Smooth muscle cell (in vitro differentiated cells): ENCODE data around the gene GJC3. TPM values are rescaled to one million over a fixed set of nuclear protein-coding genes. Genes with fewer than 3 reads are reported as not detected.
"Not testable (repeated sequence)": the region's sequence is repeated elsewhere in the genome, so short reads cannot be mapped to it uniquely, and the experiment has no call there.

ENCODE experiments used
- DNase-seq: peaks from one replicate; lab custom pipeline; 2025; ENCODE audit not compliant: unreplicated experiment; lab: John Stamatoyannopoulos, UW
- H2AFZ ChIP-seq: fragments of 200-600 bp; sonication (generic); 2 replicates; pipeline ENCODE4 v1.6.0; 2016; ENCODE audit warnings: antibody characterized with exemption, low read depth, mild to moderate bottlenecking
- H3F3A ChIP-seq: fragments of 200-600 bp; sonication (generic); 2 replicates; pipeline ENCODE4 v1.6.0; 2017; ENCODE audit warnings: antibody characterized with exemption, low read depth
- H3K27ac ChIP-seq: fragments of 200-600 bp; sonication (generic); 2 replicates; pipeline ENCODE4 v1.5.1; 2016; ENCODE audit warnings: low read depth, mild to moderate bottlenecking
- H3K27me3 ChIP-seq: fragments of 200-600 bp; sonication (generic); 2 replicates; pipeline ENCODE4 v1.6.1; 2016; ENCODE audit warnings: low read depth, mild to moderate bottlenecking
- H3K36me3 ChIP-seq: fragments of 200-600 bp; sonication (generic); 2 replicates; pipeline ENCODE4 v1.5.1; 2016; ENCODE audit warnings: low read depth
- H3K4me1 ChIP-seq: fragments of 200-600 bp; sonication (generic); 2 replicates; pipeline ENCODE4 v1.5.1; 2016; ENCODE audit warnings: low read depth
- H3K4me2 ChIP-seq: fragments of 200-600 bp; sonication (generic); 2 replicates; pipeline ENCODE4 v1.6.0; 2016; ENCODE audit warnings: mild to moderate bottlenecking
- H3K4me3 ChIP-seq: fragments of 200-600 bp; sonication (generic); 2 replicates; pipeline ENCODE4 v1.5.1; 2016; ENCODE audit warnings: mild to moderate bottlenecking
- H3K79me2 ChIP-seq: fragments of 200-600 bp; sonication (generic); 2 replicates; pipeline ENCODE4 v1.6.0; 2016; ENCODE audit warnings: low read depth, mild to moderate bottlenecking
- H3K9ac ChIP-seq: fragments of 200-600 bp; sonication (generic); 2 replicates; pipeline ENCODE4 v1.6.0; 2016; ENCODE audit warnings: low read depth
- H3K9me3 ChIP-seq: fragments of 200-600 bp; sonication (generic); replicated peaks from 2 replicates; pipeline ENCODE4 v1.5.1; 2016; ENCODE audit warnings: low read depth
- H4K20me1 ChIP-seq: fragments of 200-600 bp; sonication (generic); 2 replicates; pipeline ENCODE4 v1.6.0; 2016; ENCODE audit warnings: low read depth
- WGBS: methylation state at CpG from one replicate; pipeline ENCODE4 v1.1.7; 2016; ENCODE audit warnings: low lambda C conversion rate; 5-methylcytosine and 5-hydroxymethylcytosine counted together
- polyA plus RNA-seq: library from polyadenylated mRNA; unstranded; fragments of >200 nt; fragmentation: Nextera tagmentation; extraction: Ambion mirVana; gene quantifications from 2 replicates; pipeline ENCODE4 v1.2.1, GENCODE V29; 2016
- total RNA-seq: library from RNA; depleted of rRNA; stranded (reverse); fragments of >200 nt; gene quantifications from 2 replicates; pipeline ENCODE4 v1.2.3, GENCODE V29; 2014
- TF ChIP-seq, protein P1 (sequence below): fragments of 200-600 bp; sonication (generic); IDR thresholded peaks from 2 replicates; pipeline ENCODE4 v1.5.1; 2017; ENCODE audit warnings: borderline replicate concordance, mild to moderate bottlenecking, antibody characterized with exemption; ENCODE audit not compliant: insufficient read depth, poor library complexity, severe bottlenecking

Gene GJC3
- total and polyA plus RNA-seq, 2 experiments from 2014 or later, result not detected

DNA sequence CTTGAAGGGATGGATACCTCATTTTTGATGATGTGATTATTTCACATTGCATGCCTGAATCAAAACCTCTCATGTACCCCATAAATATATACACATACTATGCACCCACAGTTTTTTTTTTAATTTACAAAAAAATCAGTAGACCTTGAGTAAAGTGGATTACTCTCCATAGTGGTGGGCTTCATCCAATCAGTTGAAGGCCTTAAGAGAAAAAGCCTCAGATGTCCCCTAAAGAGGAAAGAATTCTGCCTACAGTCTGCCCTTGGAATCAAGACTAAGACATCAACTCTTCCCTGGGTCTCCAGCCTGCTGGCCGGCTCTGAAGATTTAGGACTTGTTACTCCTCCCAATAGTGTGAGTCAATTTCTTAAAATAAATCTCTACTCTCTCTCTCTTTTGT lies 45.3 kb upstream of the GJC3 start:
- no peak for DNase-seq
- Histone ChIP-seq H3K4me2 (no peak overlapping the region), H3K4me1 (no peaks in the 10 kb centered on the region), H3K36me3 (no peaks in the 10 kb centered on the region), H3K79me2 (no peaks in the 10 kb centered on the region), H3K27ac (no peak overlapping the region), H3K9me3 (no peaks in the 10 kb centered on the region), H2AFZ (no peak overlapping the region), H3K27me3 (no peaks in the 10 kb centered on the region), H3K4me3 (no peak overlapping the region), H4K20me1 (no peaks in the 10 kb centered on the region), H3F3A (no peaks in the 10 kb centered on the region), H3K9ac (no peak overlapping the region)
- TF ChIP-seq, protein P1, sequence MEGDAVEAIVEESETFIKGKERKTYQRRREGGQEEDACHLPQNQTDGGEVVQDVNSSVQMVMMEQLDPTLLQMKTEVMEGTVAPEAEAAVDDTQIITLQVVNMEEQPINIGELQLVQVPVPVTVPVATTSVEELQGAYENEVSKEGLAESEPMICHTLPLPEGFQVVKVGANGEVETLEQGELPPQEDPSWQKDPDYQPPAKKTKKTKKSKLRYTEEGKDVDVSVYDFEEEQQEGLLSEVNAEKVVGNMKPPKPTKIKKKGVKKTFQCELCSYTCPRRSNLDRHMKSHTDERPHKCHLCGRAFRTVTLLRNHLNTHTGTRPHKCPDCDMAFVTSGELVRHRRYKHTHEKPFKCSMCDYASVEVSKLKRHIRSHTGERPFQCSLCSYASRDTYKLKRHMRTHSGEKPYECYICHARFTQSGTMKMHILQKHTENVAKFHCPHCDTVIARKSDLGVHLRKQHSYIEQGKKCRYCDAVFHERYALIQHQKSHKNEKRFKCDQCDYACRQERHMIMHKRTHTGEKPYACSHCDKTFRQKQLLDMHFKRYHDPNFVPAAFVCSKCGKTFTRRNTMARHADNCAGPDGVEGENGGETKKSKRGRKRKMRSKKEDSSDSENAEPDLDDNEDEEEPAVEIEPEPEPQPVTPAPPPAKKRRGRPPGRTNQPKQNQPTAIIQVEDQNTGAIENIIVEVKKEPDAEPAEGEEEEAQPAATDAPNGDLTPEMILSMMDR, result no peak
- 78% methylated on average over 1 of the region's 1 CpG for WGBS

DNA sequence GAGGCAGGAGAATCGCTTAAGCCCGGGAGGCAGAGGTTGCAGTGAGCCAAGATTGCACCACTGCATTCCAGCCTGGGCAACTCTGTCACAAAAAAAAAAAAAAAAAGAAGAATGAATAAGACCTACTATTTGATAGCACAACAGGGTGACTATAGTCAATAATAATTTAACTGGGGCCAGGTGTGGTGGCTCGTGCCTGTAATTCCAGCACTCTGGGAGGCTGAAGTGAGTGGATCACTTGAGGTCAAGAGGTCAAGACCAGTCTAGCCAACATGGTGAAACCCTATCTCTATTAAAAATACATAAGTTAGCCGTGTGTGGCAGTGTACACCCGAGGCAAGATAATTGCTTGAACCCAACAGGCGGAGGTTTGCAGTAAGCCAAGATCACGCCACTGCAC lies 44.4 kb upstream of the GJC3 start:
- WGBS, result 94% methylated on average over 7 of the region's 7 CpGs
- not testable (repeated sequence) for H3K9me3 ChIP-seq

DNA sequence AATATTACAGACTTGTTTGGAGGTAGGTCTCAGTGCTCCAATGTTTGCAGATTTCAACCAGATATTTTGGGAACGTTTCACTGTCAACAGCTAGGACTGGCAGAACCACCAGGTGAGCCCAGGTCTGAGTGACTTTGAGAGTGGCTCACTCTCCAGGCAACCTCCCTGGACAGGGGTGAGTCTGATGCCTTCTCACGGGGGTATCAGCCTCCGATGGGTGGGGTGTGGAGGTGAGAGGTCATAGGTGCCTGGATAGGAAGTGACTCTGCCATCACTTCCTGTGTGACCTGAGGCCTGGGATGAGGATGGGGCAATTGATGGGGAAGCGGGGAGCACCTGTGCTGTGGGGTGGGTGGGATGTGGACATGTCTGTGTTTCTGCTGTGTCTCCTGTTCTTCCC lies 41.8 kb upstream of the GJC3 start:
- Histone ChIP-seq H3K4me1 (no peaks in the 10 kb centered on the region), H2AFZ (no peak overlapping the region), H3K9ac (no peak overlapping the region), H3K27ac (no peak overlapping the region), H3K27me3 (no peaks in the 10 kb centered on the region), H3K36me3 (no peaks in the 10 kb centered on the region), H4K20me1 (no peaks in the 10 kb centered on the region), H3K4me3 (no peak overlapping the region), H3K4me2 (no peak overlapping the region), H3K9me3 (no peaks in the 10 kb centered on the region), H3F3A (no peaks in the 10 kb centered on the region), H3K79me2 (no peaks in the 10 kb centered on the region)
- DNase-seq, result no peak
- TF ChIP-seq, protein P1, result no peak
- WGBS, result 70% methylated on average over 4 of the region's 4 CpGs

More for the DNA sequence above, 44.4 kb upstream of the GJC3 start:
- H3K4me2 ChIP-seq, H3F3A ChIP-seq, H3K4me3 ChIP-seq, H3K27me3 ChIP-seq, H3K79me2 ChIP-seq, H3K36me3 ChIP-seq, H3K4me1 ChIP-seq, H4K20me1 ChIP-seq, H2AFZ ChIP-seq, H3K9ac ChIP-seq, H3K27ac ChIP-seq, DNase-seq: not testable (repeated sequence)

DNA sequence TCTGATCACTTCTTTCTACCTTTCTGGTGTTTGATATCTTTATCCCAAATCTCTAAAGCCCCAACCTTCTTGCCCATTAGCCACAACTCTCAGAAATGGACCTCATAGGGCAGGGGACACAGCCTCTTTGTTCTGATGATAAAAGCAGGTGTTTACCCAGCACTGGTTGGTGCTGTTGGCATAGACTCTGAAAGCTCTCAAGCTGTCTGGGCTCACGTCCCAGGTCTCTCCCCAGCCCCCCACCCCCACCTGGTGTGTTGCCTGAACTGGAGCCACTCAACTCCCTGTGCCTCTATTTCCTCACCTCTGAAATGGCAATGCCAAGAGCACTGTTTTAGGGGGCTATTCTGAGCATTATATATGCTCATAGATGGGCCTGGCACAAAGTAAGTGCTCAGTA lies 40.4 kb upstream of the GJC3 start:
- 56% methylated on average over 1 of the region's 1 CpG for WGBS

DNA sequence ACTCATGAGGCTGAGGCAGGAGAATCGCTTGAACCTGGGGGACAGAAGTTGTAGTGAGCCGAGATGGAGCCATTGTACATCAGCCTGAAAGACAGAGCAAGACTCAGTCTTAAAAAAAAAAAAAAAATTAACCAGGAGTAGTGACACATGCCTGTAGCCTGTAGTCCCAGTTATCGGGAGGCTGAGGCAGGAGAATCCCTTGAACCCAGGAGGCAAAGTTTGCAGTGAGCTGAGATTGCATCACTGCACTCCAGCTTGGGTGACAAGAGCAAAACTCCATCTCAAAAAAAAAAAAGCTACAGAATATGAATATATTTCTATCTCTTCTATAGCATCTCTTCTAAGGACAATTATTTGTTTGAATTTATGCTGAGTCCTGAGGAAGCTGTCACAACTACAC lies 39.9 kb upstream of the GJC3 start:
- no peak overlapping the region for H3K4me2 ChIP-seq
- no peaks in the 10 kb centered on the region for H3F3A ChIP-seq
- no peak overlapping the region for H2AFZ ChIP-seq
- no peaks in the 10 kb centered on the region for H3K9me3 ChIP-seq
- no peak overlapping the region for H3K27ac ChIP-seq
- no peaks in the 10 kb centered on the region for H3K4me1 ChIP-seq
- H3K27me3 ChIP-seq, result peaks cover 4% of the 10 kb centered on the region
- TF ChIP-seq, protein P1, result no peak
- no peak overlapping the region for H3K4me3 ChIP-seq
- no peak for DNase-seq
- no peaks in the 10 kb centered on the region for H3K36me3 ChIP-seq
- 94% methylated on average over 3 of the region's 3 CpGs for WGBS
- no peaks in the 10 kb centered on the region for H4K20me1 ChIP-seq
- no peak overlapping the region for H3K9ac ChIP-seq
- H3K79me2 ChIP-seq, result no peaks in the 10 kb centered on the region

More for the DNA sequence above, 40.4 kb upstream of the GJC3 start:
- not testable (repeated sequence) for H2AFZ ChIP-seq, H3K4me2 ChIP-seq, H4K20me1 ChIP-seq, H3K4me1 ChIP-seq, H3K36me3 ChIP-seq, H3K27me3 ChIP-seq, H3K9ac ChIP-seq, H3F3A ChIP-seq, H3K4me3 ChIP-seq, H3K79me2 ChIP-seq, H3K27ac ChIP-seq, DNase-seq, H3K9me3 ChIP-seq
